ENCODE data around the gene HNRNPM. TPM values are rescaled to one million over a fixed set of nuclear protein-coding genes. Genes with fewer than 3 reads are reported as not detected.
A peak's percentile ranks its signal among the peaks of the same experiment; 100 is the strongest.
"Not testable (repeated sequence)": the region's sequence is repeated elsewhere in the genome, so short reads cannot be mapped to it uniquely, and the experiment has no call there.

The HNRNPM gene
- total RNA-seq, 2 experiments from 2014 or later: 90.0 to 280 TPM

GRCh38 chr19:8444140-8444676 is 567 bp upstream of the HNRNPM start:
- H3K9me3 ChIP-seq (ENCODE audit: low read length); DNase-seq (ENCODE audit: low spot score); H3K9me2 ChIP-seq (ENCODE audit: insufficient read depth, low read length); CTCF ChIA-PET (ENCODE audit: unreplicated experiment): not testable (repeated sequence)
- Histone ChIP-seq H3K4me1 (ENCODE audit: insufficient read depth, low read length, poor library complexity, severe bottlenecking) (peaks cover 34% of the 10 kb centered on the region), H2AFZ (ENCODE audit: low read length) (peak overlapping the region; percentile 95), H3K27ac (ENCODE audit: low read depth, low read length, poor library complexity, severe bottlenecking) (peak overlapping the region; percentile 36), H3K4me3 (ENCODE audit: low read depth, low read length, poor library complexity, severe bottlenecking) (peak overlapping the region; percentile 96), H3K79me2 (ENCODE audit: insufficient read depth, low read depth, low read length) (peaks cover 44% of the 10 kb centered on the region), H3K36me3 (ENCODE audit: insufficient read depth, low read length) (peaks cover 32% of the 10 kb centered on the region), H3K4me2 (ENCODE audit: low read length) (peak overlapping the region; percentile 73), H4K20me1 (ENCODE audit: insufficient read depth, low read length) (peaks cover 27% of the 10 kb centered on the region)
- BruUV-seq (replicated peaks): TSS peak; percentile 78
- intact Hi-C loops (cut with micrococcal nuclease; ENCODE audit: unreplicated experiment): loop anchor here (1.0 kb wide), 2 partner anchors 30 to 31 kb away; partner anchors contain the start of gene MARCHF2
- POLR2A ChIA-PET: interaction anchor here (0.6 to 1.3 kb wide), 5 partner anchors 9 to 234 kb away, joined by 3 to 6 read pairs (median 4); no protein-coding TSS in a partner anchor

- H3K4me3 ChIP-seq (ENCODE audit: low read depth, low read length, poor library complexity, severe bottlenecking): peak overlapping the region; percentile 96
- no TSS peak for BruUV-seq (replicated peaks)
- no peaks in the 10 kb centered on the region for H3K9me3 ChIP-seq (ENCODE audit: low read length)
- ChIA-PET POLR2A (interaction anchor here (1.3 to 1.5 kb wide), 2 partner anchors 32 to 68 kb away, joined by 3 to 16 read pairs; partner anchors contain the start of genes MARCHF2 and ZNF414), CTCF (ENCODE audit: unreplicated experiment) (no interaction called here)
- peak; percentile 53 for DNase-seq (ENCODE audit: low spot score)
- intact Hi-C loops (cut with micrococcal nuclease; ENCODE audit: unreplicated experiment): no loop called here
- H3K4me2 ChIP-seq (ENCODE audit: low read length): peak overlapping the region; percentile 88
- peaks cover 58% of the 10 kb centered on the region for H3K79me2 ChIP-seq (ENCODE audit: insufficient read depth, low read depth, low read length)
- peak overlapping the region; percentile 83 for H3K27ac ChIP-seq (ENCODE audit: low read depth, low read length, poor library complexity, severe bottlenecking)
- H3K36me3 ChIP-seq (ENCODE audit: insufficient read depth, low read length): peaks cover 43% of the 10 kb centered on the region
- TF ChIP-seq EZH2phosphoT487 (IDR thresholded peaks at IDR 0.05; ENCODE audit: borderline replicate concordance, low read depth, low read length) (no peak), CTCF (conservative IDR thresholded peaks at IDR 0.05; ENCODE audit: low read length) (no peak)
- peaks cover 46% of the 10 kb centered on the region for H3K4me1 ChIP-seq (ENCODE audit: insufficient read depth, low read length, poor library complexity, severe bottlenecking)
- peaks cover 34% of the 10 kb centered on the region for H4K20me1 ChIP-seq (ENCODE audit: insufficient read depth, low read length)
- H3K9me2 ChIP-seq (ENCODE audit: insufficient read depth, low read length): no peaks in the 10 kb centered on the region
- H2AFZ ChIP-seq (ENCODE audit: low read length): no peak overlapping the region
These were observed 770 bp downstream of the HNRNPM start for GRCh38 chr19:8445488-8446001.

GRCh38 chr19:8446061-8446709 is 1.4 kb downstream of the HNRNPM start:
- no peaks in the 10 kb centered on the region for H3K9me3 ChIP-seq (ENCODE audit: low read length)
- intact Hi-C loops (cut with micrococcal nuclease; ENCODE audit: unreplicated experiment): no loop called here
- no peaks in the 10 kb centered on the region for H3K9me2 ChIP-seq (ENCODE audit: insufficient read depth, low read length)
- POLR2A ChIA-PET: interaction anchor here (1.0 to 1.5 kb wide), 4 partner anchors 12 to 68 kb away, joined by 3 to 16 read pairs (median 4); partner anchors contain the start of genes MARCHF2 and ZNF414
- peaks cover 64% of the 10 kb centered on the region for H3K79me2 ChIP-seq (ENCODE audit: insufficient read depth, low read depth, low read length)
- TF ChIP-seq EZH2phosphoT487 (IDR thresholded peaks at IDR 0.05; ENCODE audit: borderline replicate concordance, low read depth, low read length) (no peak), CTCF (conservative IDR thresholded peaks at IDR 0.05; ENCODE audit: low read length) (no peak)
- peak overlapping the region; percentile 83 for H3K27ac ChIP-seq (ENCODE audit: low read depth, low read length, poor library complexity, severe bottlenecking)
- no peak for DNase-seq (ENCODE audit: low spot score)
- H3K4me2 ChIP-seq (ENCODE audit: low read length): peak overlapping the region; percentile 88
- no peak overlapping the region for H2AFZ ChIP-seq (ENCODE audit: low read length)
- H3K4me3 ChIP-seq (ENCODE audit: low read depth, low read length, poor library complexity, severe bottlenecking): peak overlapping the region; percentile 96
- TSS peak; percentile 70 for BruUV-seq (replicated peaks)
- H4K20me1 ChIP-seq (ENCODE audit: insufficient read depth, low read length): peaks cover 36% of the 10 kb centered on the region
- H3K36me3 ChIP-seq (ENCODE audit: insufficient read depth, low read length): peaks cover 45% of the 10 kb centered on the region
- CTCF ChIA-PET (ENCODE audit: unreplicated experiment): interaction anchor here (0.6 kb wide), 1 partner anchor 125 kb away, joined by 5 read pairs; the partner anchor contains the start of genes NDUFA7 and RPS28
- H3K4me1 ChIP-seq (ENCODE audit: insufficient read depth, low read length, poor library complexity, severe bottlenecking): peaks cover 47% of the 10 kb centered on the region
